Kidney (tissue), 14 donors: ENCODE results near the gene BCAS3. TPM values are rescaled to one million over a fixed set of nuclear protein-coding genes. Genes with fewer than 3 reads are reported as not detected.
"Not testable (repeated sequence)": the region's sequence is repeated elsewhere in the genome, so short reads cannot be mapped to it uniquely, and the experiment has no call there.

Experiments
- DNase-seq, 5 donors: peaks; one replicate each; pipeline ENCODE4 v3.0.0-alpha.2; 2013 to 2020
- FAIRE-seq: peaks from 2 replicates; lab custom pipeline; 2012; peaks lifted over from hg19 to GRCh38; lab: Jason Lieb, UNC
- H3K27ac ChIP-seq, 2 donors: one replicate each; pipeline ENCODE4 v1.7.0; 2013; ENCODE audit warnings: low read depth in 2 of 2, low read length in 2 of 2, inconsistent platforms in 1 of 2
- H3K27me3 ChIP-seq: one replicate; pipeline ENCODE4 v1.7.1; 2013; ENCODE audit warnings: low read length, inconsistent platforms; ENCODE audit not compliant: control insufficient read depth, insufficient read depth
- H3K36me3 ChIP-seq, 3 donors: one replicate each; pipeline versions ENCODE4 v1.7.0 to v1.7.1; 2013; ENCODE audit warnings: low read length in 3 of 3, control low read depth in 1 of 3, inconsistent platforms in 1 of 3; ENCODE audit not compliant: insufficient read depth in 3 of 3, control insufficient read depth in 2 of 3
- H3K4me1 ChIP-seq, 3 donors: one replicate each; pipeline versions ENCODE4 v1.7.0 to v1.7.1; 2013; ENCODE audit warnings: low read length in 3 of 3, inconsistent platforms in 1 of 3, low read depth in 1 of 3; ENCODE audit not compliant: control insufficient read depth in 2 of 3, insufficient read depth in 2 of 3
- H3K4me3 ChIP-seq, 3 donors: one replicate each; pipeline versions ENCODE4 v1.7.0 to v1.8.1; 2013; ENCODE audit warnings: low read length in 3 of 3, control low read depth in 1 of 3, inconsistent platforms in 1 of 3
- H3K9ac ChIP-seq, 3 donors: one replicate each; pipeline versions ENCODE4 v1.7.0 to v1.7.1; 2013; ENCODE audit warnings: low read length in 3 of 3, control low read depth in 1 of 3, inconsistent platforms in 1 of 3
- H3K9me3 ChIP-seq, 3 donors: one replicate each; pipeline versions ENCODE4 v1.7.0 to v1.7.1; 2013; ENCODE audit warnings: low read length in 3 of 3, control low read depth in 1 of 3, inconsistent platforms in 1 of 3; ENCODE audit not compliant: control insufficient read depth in 2 of 3, insufficient read depth in 1 of 3
- intact Hi-C: fragments of 100-400 bp; cut with DNase I; formaldehyde crosslinking; loops from one replicate; pipeline ENCODE4 v1.11.1; 2022
- polyA plus RNA-seq: library from polyadenylated mRNA; stranded (reverse); fragments of 350-450 nt; fragmentation: Illumina TruSeq; extraction: RNeasy Lipid Tissue Mini Kit (QIAGEN cat#74804); gene quantifications from one replicate; pipeline ENCODE4 v1.2.3, GENCODE V29; 2014; ENCODE audit warnings: low read depth, low replicate concordance; ENCODE audit not compliant: insufficient read depth
- total RNA-seq: library from RNA; stranded (reverse); fragmentation: NEBNext Ultra II Directional; extraction: Animal tissue kit (Norgen Biotek cat#: 25700); gene quantifications from one replicate; pipeline ENCODE4 v1.2.1, GENCODE V29; 2021
- TF ChIP-seq, protein P1 (sequence below): IDR thresholded peaks from 3 replicates; pipeline ENCODE4 v1.5.1; 2012; ENCODE audit warnings: mild to moderate bottlenecking, moderate library complexity, borderline replicate concordance; ENCODE audit not compliant: insufficient read depth; ENCODE audit errors: extremely low read depth
- donor health status: control.
- donor health status: control.
- donor health status: control.
- donor health status: control.
- donor health status: control.
- donor health status: DM: yes; HTN: yes; CAD: no.
- donor health status: Normal renal cell carcinoma (clear cell type).

Gene BCAS3
- total and polyA plus RNA-seq, 2 donors from 2014 or later, result 18.3 to 44.1 TPM

DNA sequence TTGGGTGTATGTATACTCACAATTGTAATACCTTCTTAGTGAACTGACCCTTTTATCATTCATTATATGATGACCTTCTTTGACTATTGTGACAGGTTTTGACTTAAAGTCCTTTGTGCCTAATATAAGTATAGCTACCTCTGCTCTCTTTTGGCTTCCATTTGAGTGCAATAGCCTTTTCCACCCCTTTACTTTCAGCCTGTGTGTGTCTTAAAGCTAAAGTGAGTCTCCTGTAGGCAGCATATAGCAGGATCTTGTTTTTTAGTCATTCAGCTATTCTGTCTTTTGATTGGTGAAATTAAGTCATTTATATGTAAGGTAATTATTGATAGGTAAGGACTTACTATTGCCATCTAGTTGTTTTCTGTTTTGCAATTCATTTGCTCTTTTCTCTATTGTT lies 758.6 kb downstream of the BCAS3 start:
- TF ChIP-seq, protein P1, sequence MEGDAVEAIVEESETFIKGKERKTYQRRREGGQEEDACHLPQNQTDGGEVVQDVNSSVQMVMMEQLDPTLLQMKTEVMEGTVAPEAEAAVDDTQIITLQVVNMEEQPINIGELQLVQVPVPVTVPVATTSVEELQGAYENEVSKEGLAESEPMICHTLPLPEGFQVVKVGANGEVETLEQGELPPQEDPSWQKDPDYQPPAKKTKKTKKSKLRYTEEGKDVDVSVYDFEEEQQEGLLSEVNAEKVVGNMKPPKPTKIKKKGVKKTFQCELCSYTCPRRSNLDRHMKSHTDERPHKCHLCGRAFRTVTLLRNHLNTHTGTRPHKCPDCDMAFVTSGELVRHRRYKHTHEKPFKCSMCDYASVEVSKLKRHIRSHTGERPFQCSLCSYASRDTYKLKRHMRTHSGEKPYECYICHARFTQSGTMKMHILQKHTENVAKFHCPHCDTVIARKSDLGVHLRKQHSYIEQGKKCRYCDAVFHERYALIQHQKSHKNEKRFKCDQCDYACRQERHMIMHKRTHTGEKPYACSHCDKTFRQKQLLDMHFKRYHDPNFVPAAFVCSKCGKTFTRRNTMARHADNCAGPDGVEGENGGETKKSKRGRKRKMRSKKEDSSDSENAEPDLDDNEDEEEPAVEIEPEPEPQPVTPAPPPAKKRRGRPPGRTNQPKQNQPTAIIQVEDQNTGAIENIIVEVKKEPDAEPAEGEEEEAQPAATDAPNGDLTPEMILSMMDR, result no peak
- no peak overlapping the region for H3K27ac ChIP-seq
- H3K27me3 ChIP-seq, result no peaks in the 10 kb centered on the region
- H3K4me3 ChIP-seq, result no peak overlapping the region
- H3K9ac ChIP-seq, result no peak overlapping the region
- no peaks in the 10 kb centered on the region for H3K4me1 ChIP-seq
- no peak for FAIRE-seq
- peaks cover 0 to 7% (median 6%) of the 10 kb centered on the region in 3 donors for H3K9me3 ChIP-seq
- intact Hi-C loops, result no loop called here
- DNase-seq, result no peak
- no peaks in the 10 kb centered on the region for H3K36me3 ChIP-seq

DNA sequence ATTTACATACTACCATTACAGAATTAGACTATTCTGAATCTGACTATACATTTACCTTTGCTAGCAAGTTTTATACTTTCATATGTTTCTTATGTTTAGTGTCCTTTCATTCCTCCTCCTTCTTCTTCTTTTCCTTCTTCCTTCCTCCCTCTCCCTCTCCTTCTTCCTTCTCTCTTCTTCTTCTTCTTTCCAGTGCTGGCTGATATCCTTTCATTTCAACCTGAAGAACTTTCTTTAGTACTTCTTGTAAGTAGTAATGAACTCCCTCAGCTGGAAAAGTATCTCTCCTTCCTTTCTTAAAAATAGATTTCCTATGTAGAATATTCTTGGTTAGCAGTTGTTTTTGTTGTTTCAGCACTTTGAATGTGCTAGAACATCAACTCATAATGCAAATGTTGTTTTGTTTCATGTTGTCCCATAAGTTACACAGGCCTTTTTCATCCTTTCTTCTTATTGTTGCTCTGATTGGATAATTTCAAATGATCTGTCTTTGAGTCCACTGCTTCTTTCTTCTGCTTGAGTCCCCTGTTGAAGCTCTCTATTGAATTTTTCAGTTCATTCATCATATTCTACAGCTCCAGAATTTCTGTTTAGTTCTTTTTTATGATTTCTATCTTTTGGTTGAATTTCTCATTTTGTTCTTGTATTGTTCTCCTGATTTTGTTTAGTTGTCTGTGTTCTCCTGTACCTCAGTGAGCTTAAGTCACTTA lies 759.5 kb downstream of the BCAS3 start:
- H3K9me3 ChIP-seq, result peaks cover 0 to 7% (median 6%) of the 10 kb centered on the region in 3 donors
- no peaks in the 10 kb centered on the region for H3K36me3 ChIP-seq
- TF ChIP-seq, protein P1, result no peak
- no peak overlapping the region for H3K9ac ChIP-seq
- intact Hi-C loops, result no loop called here
- no peaks in the 10 kb centered on the region for H3K4me1 ChIP-seq
- no peaks in the 10 kb centered on the region for H3K27me3 ChIP-seq
- DNase-seq (no peak), FAIRE-seq (no peak)
- no peak overlapping the region for H3K4me3 ChIP-seq
- no peak overlapping the region for H3K27ac ChIP-seq

DNA sequence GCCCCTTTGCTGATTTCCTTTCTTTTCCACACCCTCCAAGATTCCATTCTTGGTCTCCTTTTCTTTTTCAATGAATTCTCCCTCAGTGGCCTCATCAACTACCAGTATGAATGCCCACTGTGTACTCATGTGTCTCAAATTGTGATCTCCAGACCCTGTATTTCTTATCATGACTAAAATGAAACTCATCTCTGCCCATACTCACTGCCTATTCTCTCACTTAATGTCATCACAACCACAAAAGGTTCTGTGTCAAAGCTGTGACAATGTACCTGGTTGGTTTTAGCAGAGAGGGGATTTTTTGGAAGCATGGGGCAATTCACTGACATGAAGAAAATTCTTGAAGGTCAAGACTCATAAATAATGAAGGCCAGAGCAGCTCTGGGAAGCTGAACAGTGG lies 763.0 kb downstream of the BCAS3 start:
- H3K36me3 ChIP-seq, result no peaks in the 10 kb centered on the region
- no peaks in the 10 kb centered on the region for H3K4me1 ChIP-seq
- no peaks in the 10 kb centered on the region for H3K27me3 ChIP-seq
- intact Hi-C loops, result no loop called here
- H3K27ac ChIP-seq, result no peak overlapping the region
- H3K4me3 ChIP-seq, result no peak overlapping the region
- no peak overlapping the region for H3K9ac ChIP-seq
- TF ChIP-seq, protein P1, result no peak
- FAIRE-seq, result no peak
- peaks cover 0 to 6% (median 2%) of the 10 kb centered on the region in 3 donors for H3K9me3 ChIP-seq
- no peak for DNase-seq

DNA sequence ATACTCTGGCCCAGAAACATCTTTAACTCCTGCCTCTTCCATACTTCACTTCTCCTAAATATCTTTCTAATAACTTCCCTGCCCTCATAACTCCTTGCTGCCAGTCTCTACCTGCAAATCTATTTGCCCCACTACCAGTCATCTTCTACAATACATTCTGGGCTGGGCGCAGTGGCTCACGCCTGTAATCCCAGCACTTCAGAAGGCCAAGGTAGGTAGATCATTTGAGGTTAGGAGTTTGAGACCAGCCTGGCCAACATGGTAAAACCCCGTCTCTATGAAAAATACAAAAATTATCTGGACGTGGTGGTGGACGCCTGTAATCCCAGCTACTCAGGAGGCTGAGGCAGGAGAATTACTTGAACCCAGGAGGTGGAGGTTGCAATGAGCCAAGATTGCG lies 763.9 kb downstream of the BCAS3 start:
- H3K27me3 ChIP-seq, H3K9ac ChIP-seq, H3K9me3 ChIP-seq, FAIRE-seq, H3K4me1 ChIP-seq, H3K27ac ChIP-seq, intact Hi-C loops, H3K4me3 ChIP-seq, DNase-seq, H3K36me3 ChIP-seq: not testable (repeated sequence)
